ENCODE results near the gene ADGRD1.

The ADGRD1 gene

DNA sequence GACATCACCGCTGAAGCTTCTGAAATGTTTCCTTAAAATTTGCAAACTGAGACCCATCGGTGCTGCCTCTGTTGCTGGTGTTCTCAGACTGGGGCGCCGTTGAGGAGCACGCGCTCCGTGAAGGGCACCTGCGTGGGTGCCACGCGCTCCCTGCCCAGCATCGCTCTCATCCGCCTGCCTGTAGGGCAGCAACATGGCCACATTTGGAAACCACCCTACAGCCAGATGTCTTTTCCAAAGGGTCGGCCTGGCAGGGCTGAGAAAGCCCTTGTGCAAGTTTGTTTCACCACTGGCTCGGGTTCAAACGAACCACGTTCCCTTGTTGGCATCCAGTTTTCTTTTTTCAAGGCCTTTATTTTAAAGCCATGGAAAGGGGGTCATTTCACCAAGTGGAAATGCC is 13.9 kb downstream of the ADGRD1 start:
- no peak for DNase-seq

DNA sequence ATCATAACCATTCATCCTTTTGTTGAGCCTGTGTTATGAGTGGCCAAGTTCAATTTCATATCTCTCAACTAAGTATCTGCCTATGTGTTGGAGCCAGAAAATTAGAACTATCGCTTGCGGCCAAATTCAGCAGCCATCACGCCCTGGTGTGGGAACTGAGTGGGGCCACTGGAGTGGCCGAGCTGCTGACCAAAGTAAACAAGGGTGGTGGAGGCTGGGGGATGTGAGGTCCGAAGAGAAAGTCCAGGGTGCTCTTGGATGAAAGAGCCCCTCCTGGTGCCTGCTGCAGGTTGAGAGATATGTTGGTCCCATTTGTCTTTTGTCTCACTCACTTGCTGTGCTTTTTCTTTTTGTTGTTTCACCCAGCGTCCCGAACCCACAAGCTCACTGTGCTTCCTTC is 14.9 kb downstream of the ADGRD1 start:
- DNase-seq = no peak

DNA sequence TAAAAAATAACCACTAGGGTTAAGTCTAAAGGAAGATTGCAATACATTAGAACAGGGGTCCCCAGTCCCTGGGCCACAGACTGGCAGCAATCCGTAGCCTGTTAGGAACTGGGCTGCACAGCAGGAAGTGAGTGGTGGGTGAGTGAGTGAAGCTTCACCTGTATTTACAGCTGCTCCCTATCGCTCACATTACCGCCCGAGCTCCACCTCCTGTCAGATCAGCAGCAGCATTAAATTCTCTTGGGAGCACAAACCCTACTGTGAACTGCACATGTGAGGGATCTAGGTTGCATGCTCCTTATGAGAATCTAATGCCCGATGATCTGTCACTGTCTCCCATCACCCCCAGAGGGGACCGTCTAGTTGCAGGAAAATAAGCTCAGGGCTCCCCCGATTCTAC is 15.5 kb downstream of the ADGRD1 start:
- no peak for DNase-seq

DNA sequence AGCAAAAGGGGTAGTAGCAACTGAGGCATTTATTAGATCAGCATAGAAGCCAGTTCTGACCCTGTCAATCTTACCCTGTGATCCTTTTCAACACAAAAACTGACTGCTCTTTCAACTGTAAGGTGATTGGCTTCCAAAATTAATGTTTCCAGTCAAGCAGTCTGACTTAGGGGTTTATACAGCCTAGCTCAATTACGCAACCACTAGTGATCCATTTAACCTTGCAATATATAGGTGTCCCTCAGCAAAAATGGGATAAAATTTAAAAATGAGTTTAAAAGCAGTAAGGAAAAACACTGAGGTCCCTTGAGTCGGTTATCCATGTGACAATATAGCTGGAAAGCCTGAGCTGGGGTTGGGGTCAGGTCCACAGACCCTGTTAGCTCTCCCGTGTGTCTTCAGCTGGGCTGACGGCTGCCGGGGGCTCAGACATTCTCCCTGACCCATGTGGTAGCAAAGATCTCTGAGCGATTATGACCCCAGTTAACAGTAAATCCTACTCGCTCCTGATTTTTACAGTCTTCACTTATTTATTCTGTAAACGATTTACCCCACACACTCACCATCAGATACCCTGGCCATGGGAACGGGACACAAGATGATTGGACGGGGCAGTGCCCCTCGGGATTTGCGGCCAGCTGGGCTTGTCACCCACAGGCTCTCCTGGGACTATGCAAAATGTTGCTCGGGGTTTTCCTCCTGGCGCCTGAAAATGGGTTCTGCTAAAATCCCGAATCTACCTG is 16.6 kb downstream of the ADGRD1 start:
- no peak for DNase-seq

DNA sequence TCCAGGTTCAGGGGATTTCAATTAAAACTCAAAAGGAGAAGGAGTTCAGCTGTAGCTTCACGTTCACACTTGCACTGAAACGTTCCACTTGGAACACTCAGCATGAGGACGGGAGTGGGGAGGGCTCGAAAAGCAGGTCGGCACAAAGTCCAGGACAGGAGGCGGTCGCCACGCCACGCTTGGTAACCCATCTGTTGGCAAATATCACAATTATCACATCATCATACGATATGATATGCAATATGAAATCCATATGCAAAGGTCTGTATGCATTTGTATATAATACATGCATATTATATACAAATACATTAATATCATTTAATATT is 17.2 kb downstream of the ADGRD1 start:
- no peak for DNase-seq

DNA sequence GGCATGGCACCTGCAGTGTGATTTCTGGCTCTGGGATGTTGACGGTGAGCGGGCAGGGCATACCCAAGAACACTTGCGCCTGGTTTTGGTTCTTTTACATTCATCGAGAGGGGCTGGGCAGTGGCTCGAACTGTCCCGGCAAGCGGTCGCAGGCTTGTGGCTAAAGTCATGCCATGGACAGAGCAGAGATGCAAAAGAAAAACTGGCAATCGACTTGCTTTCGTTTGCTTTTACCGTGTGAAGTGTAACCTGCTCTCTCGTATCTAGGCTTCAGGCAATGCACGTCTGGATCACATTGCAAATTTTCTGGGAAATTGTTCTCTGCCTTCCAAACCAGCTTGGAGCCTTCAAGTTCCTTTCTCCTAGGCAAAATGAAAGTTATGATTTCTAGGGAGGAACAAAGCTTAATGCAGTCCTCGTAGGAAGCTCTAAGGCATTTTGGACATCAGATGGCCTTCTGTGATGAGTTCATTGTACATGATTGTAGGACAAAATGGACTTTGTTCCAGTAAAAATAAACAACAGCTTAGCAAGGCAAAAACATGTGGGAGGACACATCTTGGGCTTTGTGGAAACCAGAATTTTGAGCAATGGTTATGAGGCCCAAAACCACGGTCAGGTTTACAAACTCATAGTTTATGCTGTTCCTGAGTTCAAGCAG is 18.3 kb downstream of the ADGRD1 start:
- no peak for DNase-seq

DNA sequence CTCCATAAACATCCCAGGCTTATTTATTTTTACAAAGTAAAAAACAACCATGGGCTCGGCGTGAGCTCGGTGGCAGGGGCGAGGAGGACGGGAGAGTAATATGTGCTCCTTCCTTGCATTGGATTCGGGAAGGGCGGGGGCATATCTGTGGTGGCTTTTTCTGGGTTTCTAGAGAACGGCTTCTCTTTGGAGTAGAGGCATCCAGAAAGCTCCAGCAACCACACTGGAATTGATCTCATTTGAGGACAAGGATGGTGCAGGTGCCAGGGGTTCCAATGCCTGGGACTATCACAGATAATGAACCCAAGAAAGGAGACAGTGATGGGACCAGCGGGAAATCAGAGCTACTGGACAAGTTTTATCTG is 18.9 kb downstream of the ADGRD1 start:
- DNase-seq = no peak

DNA sequence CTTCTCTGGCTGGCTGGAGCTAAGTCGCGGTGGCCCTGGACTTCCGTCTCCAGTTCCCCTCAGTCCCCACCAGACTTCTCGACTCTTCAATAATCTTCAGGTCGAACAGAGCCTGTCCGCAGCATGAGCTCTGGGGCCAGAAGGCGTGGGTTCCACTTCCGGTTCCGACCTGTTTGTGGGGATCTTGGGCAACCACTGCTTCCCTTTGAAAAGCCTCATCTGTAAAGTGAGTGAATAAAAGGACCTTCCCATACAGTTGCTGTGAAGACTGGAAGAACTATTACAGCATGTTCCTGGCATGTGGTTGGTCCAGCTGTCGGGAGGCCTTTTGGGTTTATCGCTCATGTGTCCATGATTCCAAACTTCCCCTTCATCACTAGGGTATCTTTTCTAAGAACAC is 19.4 kb downstream of the ADGRD1 start:
- no peak for DNase-seq

DNA sequence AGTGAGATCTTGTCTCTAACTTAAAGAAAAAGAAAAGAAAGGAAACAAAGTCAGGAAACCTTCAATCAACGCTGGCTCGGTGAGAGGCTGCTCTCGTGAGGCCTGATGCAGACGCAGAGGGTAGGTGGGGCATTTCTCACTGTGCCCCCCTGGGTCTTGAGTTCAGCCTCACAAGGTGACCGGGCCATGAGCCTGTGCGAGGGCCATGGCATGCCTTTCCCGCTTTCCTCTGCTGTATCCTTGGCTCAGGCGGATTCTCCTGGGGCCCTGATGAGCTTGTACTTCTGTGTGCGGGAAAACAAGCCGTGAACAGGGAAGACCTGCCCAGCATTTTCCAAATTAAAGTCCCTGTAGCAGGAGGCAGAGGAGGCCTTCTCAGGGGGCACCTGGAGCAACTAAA is 20.2 kb downstream of the ADGRD1 start:
- no peak for DNase-seq

DNA sequence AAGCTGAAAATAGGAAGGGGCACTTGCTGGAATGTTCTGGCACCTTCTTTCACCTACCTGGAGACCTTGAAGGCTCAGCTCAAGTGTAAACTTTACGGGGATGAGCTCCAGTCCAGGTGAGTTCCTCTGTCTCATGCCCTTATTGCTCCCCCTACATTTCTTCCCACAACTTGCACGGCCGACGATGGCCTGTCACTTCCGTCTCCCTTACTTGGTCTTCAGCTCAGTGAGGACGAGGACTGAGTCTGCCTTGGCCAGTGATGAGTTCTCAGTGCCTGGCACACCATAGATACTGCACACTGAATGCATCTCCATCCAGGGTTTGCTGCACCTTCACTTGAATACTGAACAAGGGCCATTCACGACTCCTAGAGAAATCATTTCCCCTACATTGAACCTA is 21.4 kb downstream of the ADGRD1 start:
- no peak for DNase-seq

DNA sequence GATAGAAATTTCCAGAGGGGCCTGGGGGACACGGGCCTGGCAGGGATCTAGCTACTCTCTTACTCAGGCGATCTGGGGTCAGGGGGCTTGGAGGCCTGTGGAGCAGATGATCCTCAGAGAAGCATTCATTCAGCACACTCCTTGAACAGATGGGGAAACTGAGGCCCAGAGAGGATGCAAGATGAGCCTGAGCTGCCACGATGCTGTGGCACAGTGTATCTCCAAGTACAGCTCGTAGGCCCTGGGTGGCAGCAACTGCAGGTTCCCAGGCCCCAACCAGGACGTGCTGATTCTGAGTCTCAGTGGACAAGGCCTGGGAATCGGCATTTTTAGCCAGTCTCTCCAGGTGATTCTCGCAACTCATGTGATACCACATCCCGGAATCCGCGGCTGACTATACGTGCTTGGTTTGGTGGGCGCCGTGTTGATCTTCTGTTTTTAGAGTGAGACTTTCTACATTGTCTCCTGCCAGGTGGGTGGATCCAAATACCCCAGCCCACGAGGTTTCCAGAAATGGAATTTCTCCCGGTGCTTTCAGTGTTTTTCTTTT is 22.5 kb downstream of the ADGRD1 start:
- no peak for DNase-seq

DNA sequence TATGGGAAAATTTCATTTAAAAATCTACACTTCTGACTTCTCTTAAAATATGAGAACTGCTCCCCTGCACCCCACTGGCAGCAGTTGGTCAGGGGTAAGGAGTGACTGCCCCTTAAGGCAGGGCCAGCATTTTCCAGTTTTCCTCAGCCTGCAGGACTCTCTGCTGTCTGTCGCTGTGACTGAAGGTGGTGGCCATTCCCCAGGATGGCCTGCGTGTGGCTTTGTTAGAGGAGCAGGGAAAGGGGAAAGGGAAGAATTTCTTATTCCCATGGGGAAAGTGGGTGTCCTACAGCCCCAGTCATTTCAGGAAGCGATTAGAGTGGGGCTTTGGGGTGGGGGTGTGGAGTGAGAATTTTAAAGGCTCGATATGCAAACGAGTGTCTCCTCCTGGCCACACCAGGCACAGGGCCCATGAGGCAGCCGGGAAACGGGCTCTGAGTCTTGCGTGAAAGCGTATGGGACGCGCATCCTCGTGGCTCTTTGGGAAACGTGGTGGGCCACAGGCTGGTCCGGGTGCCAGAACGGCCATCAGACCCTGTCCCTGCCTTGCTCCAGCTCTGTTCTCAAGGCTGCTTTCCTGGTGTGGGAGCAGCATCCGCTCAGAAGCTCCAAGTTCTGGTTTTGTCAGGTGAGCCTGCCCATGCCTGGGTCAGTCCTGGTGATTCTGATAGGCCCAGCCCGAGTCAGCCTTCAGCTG is 23.5 kb downstream of the ADGRD1 start:
- DNase-seq = no peak

DNA sequence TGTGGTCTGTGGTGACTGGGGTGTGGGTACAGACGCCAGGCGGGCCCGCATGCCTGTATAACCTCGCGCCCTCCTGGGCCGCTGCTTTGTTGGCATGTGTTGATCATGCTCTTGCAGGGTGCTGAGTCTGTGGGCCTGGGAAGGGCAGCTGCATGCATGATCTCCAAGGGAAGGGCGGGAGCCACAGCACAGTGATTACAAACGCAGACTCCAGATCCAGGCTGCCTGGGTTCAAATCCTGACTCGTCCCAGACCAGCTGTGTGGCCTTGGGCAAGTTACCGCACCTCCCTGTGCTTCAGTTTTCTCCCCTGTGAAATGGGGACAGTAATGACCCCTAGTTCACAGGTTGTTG is 24.0 kb downstream of the ADGRD1 start:
- DNase-seq = no peak

DNA sequence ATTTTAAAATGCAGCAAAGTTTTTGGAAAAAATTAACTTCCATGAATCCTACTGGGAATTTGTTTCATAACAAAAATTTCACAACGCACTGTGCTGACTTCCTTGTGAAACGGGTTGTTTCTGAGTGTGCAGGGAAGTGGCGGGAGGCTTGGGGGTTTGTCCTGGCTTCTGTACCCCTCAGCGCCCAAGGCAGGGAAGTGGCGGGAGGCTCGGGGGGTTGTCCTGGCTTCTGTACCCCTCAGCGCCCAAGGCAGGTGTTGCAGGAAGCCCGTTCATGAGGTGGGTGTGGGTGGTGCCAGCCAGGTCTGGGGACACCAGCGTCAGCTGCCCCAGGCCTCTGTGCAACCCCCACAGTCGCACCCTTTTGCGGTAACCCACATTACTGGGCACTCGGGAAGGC is 25.1 kb downstream of the ADGRD1 start:
- no peak for DNase-seq

DNA sequence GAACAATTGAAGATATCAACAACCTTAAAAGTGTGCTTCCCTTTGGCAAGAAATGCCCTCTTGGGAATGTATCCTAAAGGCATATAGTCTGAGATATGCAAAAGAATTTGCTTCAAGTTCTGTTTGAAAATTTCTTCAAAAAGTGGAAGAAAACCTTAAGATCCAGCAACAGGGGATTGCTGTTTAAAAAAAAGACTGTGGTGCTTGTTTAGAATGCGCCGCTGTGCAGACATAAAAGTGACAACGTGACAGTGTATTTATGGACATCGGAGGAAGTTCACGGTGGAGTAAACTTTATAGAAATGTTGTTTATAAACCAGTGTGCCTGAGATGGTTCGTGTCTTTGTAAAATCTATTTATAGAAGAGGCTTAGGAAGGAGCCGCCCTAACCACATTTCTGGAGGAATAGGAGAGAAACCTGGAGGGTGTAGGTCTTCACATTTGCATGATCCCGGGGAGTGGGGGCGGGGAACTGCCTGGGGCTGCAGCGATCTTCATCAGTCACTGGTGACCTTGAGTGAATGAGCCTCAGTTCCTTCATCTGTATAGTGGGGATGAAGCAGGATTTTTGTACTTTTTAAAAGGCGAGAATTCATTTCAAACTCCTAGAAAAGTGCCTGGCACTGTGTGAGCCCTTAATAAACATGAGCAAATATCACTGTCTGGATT is 27.5 kb downstream of the ADGRD1 start:
- DNase-seq = no peak

DNA sequence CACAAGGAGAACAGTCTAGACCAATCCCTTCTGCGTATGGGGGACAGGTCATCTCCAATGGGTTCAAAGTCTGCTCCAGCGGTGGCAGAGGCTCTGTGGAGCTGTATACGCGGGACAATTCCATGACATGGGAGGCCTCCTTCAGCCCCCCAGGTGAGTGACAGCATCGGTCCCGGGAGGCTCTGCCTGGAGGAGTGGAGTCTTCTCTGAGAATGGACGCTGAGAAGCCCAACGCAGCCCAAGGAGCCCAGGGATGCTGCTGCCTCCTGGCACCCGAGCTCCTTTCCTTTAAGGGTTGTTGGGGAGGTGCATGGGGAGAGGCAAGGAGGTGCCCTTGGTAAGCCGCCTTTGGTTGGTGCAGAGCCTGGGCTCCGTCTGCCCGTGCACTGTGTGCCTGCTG is 28.2 kb downstream of the ADGRD1 start:
- no peak for DNase-seq

DNA sequence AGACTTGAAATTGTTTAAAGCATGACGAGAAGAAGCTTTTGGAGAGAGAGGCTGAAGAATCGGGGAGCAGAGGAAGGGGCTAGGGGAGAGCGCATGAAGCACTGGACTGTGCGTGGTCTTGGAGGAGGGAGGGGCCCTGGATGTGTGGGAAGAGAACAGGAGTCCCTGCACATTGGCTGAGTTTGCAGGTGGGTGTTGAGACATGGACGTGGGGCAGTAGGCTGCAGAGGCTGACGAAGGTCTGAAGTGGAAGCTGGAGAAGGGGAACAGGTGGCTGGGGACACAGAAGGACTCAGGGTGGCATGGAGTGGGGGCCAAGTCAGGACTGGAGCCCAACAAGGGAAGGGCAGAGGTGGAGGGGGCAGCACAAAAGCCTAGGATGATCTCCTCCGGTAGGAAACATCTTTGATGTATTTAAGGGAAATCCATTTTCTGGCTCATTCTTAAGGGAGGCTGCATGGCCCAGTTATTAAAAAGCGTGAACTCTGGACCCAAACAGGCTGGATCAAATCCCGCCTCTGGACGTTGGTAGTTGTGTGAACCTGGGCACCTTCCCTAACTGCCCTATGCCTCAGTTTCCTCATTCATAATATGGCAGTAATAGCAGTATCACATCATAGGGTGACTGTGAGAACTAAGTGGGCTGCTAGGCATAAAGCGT is 29.0 kb downstream of the ADGRD1 start:
- no peak for DNase-seq

DNA sequence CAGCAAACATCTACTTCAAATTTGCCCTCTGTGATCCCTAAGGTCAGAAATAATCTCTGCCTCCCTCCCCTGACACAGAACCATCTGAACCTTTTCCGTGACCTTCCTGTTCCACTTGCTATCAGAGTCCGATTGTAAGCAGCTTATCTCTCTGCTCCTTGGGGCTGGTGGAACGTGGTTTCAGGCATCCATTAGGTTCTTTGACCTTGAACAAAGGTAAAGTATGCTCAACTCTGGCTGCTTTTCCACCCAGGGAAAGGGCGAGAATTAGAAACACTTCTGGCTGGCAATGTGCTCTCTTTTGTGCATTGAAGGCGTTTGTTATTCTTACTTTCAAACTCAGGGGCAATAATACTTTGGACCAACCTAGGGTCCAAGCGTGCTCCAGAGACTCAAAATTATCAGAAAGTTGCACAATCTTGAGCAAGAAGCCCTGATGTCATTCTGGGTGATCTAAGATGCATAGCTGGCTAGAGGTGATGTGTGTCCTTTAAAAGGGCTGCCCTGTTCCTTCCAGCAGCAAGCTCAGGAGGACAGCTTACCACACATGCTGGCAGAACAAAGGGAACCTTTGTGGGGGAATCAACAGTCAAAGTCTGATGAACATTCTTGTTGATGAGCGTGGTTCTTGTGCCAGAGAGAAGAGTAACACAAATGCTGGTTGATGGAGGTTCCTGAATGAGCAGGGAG is 29.8 kb downstream of the ADGRD1 start:
- no peak for DNase-seq

DNA sequence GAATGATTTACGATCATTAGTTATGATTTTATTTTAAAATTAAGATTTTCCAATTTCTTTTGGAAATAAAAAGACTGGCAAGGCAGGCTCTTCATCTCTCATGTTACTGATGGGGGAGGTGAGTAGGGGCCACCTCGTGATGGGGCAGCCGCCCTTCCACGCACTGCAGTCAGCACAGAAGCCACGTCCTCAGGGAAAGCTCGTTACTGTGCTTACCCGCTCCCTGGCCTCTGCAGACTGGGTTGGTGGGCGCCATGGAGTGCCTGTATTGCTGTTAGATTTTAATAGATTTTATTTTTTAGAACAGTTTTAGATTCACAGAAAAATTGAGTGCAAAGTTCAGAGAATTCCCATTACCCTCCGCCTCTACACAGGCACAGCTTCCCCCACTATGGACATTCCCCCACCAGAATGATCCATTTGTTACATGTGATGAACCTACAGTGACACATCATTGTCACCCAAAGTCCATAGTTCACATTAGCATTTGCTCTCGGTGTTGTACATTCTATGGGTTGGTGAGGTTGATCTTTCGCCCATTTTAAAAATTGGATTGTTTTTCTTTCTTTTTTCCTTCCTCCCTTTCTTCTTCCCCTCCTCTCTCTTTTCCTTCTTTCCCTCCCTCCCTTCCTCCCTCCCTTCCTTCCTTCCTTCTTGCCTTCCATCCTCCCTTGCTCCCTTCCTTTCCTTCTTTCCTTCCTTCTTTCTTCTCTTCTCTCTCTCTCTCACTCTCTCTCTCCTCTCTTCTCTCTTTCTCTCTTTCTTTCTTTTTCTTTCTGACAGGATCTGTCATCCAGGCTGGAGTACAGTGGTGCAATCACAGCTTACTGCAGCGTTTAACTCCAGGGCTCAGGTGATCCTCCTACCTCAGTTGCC is 30.7 kb downstream of the ADGRD1 start:
- no peak for DNase-seq

DNA sequence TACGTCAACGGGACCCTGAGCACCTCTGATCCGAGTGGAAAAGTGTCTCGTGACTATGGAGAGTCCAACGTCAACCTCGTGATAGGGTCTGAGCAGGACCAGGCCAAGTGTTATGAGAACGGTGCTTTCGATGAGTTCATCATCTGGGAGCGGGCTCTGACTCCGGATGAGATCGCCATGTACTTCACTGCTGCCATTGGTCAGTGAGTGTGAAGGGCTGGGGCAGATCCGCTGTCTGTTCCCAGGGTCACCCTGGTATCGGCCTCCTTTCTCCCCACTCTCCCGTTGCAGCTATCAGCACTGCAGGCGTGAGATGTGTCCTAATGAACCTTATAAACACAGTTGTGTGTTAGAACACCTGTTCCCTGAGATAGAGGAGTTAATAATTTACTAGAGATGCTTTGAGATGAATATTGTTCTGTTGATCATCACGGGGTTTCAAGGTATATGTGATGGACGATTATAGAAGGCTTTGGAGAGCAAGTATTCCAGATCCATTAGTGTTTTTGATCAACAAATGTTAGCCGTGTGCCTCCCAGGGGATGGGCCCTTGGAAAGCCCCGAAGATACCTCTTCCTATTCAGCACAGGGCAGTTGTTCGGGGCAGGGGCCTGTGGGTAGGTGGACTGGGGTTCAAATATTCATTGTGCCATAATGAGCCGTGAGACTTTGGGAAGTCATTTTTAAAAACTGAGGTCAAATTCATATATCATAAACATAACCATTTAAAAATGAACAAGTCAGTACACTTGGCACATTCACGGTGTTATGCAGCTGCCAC is 33.6 kb downstream of the ADGRD1 start:
- no peak for DNase-seq

DNA sequence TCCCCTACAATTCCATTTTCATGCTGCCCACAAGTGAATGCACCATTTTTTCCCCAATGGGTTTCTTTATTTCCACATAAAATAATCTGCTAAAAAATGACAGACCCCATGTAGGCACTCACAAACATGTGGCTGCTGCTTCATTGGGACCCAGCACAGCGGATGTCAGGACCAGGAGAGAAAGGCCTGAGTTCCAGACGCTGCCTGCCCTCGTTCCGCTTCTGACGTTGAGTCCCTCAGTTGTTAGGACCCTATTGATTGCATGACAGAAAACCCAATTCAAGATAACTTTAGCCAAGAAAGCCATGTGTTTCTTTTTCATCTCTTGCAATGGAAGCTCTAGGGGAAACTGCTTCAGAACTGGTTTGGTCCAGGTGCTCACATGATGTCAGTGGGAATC is 34.6 kb downstream of the ADGRD1 start:
- no peak for DNase-seq

Data from stimulated activated CD4-positive, alpha-beta T cell treated with anti-CD3 and anti-CD28 coated beads, Interleukin-1b, Interleukin-23, amount 100 ng/mL, for 48 hours (primary cell).